ENCODE results near the gene LLGL1.
A peak's percentile ranks its signal among the peaks of the same experiment; 100 is the strongest.

GRCh38 chr17:18183334-18184142, 41.9 kb upstream of the LLGL1 start, which contains the start of gene ALKBH5:
- peak in 2 of 3 experiments; percentile 16 to 31 for TF ChIP-seq CTCF (IDR thresholded peaks at IDR 0.05)
- peak; percentile 72 for TF ChIP-seq POLR2A (IDR thresholded peaks at IDR 0.05)
